LHCN-M2 (cell line): ENCODE data around the gene NPIPB8. TPM values are rescaled to one million over a fixed set of nuclear protein-coding genes. Genes with fewer than 3 reads are reported as not detected.
"Not testable (repeated sequence)": the region's sequence is repeated elsewhere in the genome, so short reads cannot be mapped to it uniquely, and the experiment has no call there.

Source experiments
- DNase-seq: peaks from one replicate; pipeline ENCODE4 v3.0.0-alpha.2; 2012; ENCODE audit warnings: low read depth
- total RNA-seq: library from RNA; depleted of rRNA; stranded (reverse); fragments of >200 nt; gene quantifications from 2 replicates; pipeline ENCODE4 v1.2.3, GENCODE V29; 2014

The NPIPB8 gene
- total RNA-seq, 1 experiment from 2014 or later, result 0.34 TPM

- no peak for DNase-seq
Observed at GRCh38 chr16:28606291-28607115, 31.4 kb upstream of the NPIPB8 start.

GRCh38 chr16:28607116-28607623 is 30.7 kb upstream of the NPIPB8 start:
- no peak for DNase-seq

GRCh38 chr16:28607681-28608495 is 30.0 kb upstream of the NPIPB8 start:
- not testable (repeated sequence) for DNase-seq

- not testable (repeated sequence) for DNase-seq
Observed at GRCh38 chr16:28608496-28608808, 29.4 kb upstream of the NPIPB8 start.

- not testable (repeated sequence) for DNase-seq
Observed at GRCh38 chr16:28608867-28609596, 28.8 kb upstream of the NPIPB8 start.

GRCh38 chr16:28609631-28610594 is 28.0 kb upstream of the NPIPB8 start, which contains the start of gene SULT1A1:
Gene SULT1A1, minus strand, starts transcription at chr16:28610044. Its CDS starts 1,189 bp downstream, at chr16:28608855.
- DNase-seq, result no peak

- no peak for DNase-seq
Observed at GRCh38 chr16:28610595-28611191, 27.2 kb upstream of the NPIPB8 start.

- not testable (repeated sequence) for DNase-seq
Observed at GRCh38 chr16:28612359-28613280, 25.2 kb upstream of the NPIPB8 start.

- not testable (repeated sequence) for DNase-seq
Observed at GRCh38 chr16:28613912-28614311, 24.0 kb upstream of the NPIPB8 start.

- not testable (repeated sequence) for DNase-seq
Observed at GRCh38 chr16:28614561-28614960, 23.3 kb upstream of the NPIPB8 start.

- DNase-seq, result not testable (repeated sequence)
Observed at GRCh38 chr16:28615486-28616223, 22.2 kb upstream of the NPIPB8 start.

- DNase-seq, result not testable (repeated sequence)
Observed at GRCh38 chr16:28616224-28616577, 21.7 kb upstream of the NPIPB8 start.

GRCh38 chr16:28616636-28617035 is 21.2 kb upstream of the NPIPB8 start:
- DNase-seq, result no peak

- no peak for DNase-seq
Observed at GRCh38 chr16:28617874-28618273, 20.0 kb upstream of the NPIPB8 start.

GRCh38 chr16:28620316-28620715 is 17.5 kb upstream of the NPIPB8 start:
- DNase-seq, result not testable (repeated sequence)

GRCh38 chr16:28621481-28622155 is 16.2 kb upstream of the NPIPB8 start:
- no peak for DNase-seq

GRCh38 chr16:28622532-28623171 is 15.2 kb upstream of the NPIPB8 start:
- not testable (repeated sequence) for DNase-seq
